ENCODE data around the gene OR4K14.

DNA sequence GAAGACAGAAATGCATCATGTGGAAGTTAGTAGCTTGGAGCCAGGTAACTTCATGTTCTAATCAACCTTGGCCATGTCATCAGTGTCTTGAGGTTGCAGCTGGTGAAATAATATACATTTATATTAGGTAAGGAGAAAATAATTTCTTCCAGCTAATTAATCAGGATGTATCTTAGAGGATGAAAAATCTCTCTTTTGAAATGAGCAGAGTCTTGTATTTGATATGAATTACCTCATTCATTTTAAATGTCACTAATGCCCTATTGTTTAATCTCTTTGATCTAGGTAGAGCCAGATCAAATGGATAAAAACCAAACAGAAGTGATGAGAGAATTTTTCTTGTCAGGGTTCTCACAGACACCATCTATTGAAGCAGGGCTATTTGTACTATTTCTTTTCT, 17.2 kb downstream of the OR4K14 start, which contains the start of gene OR4Q2:
- no peak for TF ChIP-seq POLR2A (IDR thresholded peaks at IDR 0.05; ENCODE audit: low read length)
- no peak for TF ChIP-seq GATA1 (IDR thresholded peaks at IDR 0.05; ENCODE audit: low read depth, low read length)
